K562 (cell line): ENCODE data around the gene CRADD. TPM values are rescaled to one million over a fixed set of nuclear protein-coding genes. Genes with fewer than 3 reads are reported as not detected.

Source experiments
- ATAC-seq: fragments of 200-7000 bp; cut with Tn5 transposase; 3 replicates; pipeline ENCODE4 v1.9.1; 2020; ENCODE audit warnings: moderate library complexity
- BruUV-seq: library from RNA; stranded (reverse); fragments of 400-500 nt; replicated peaks from 2 replicates; lab custom pipeline; 2021; lab: Mats Ljungman, UMichigan
- CTCF ChIA-PET: fragments of 300-600 bp; formaldehyde crosslinking; extraction: SDS; loops from one replicate; lab custom pipeline; 2021; ENCODE audit warnings: low intra/inter-chr PET ratio; lab: Yijun Ruan, JAX
- POLR2A ChIA-PET: fragments of 300-600, 350-650 bp; sonication (Branson Sonifier 250); formaldehyde crosslinking; extraction: SDS; loops from one replicate; lab custom pipeline; 2021; ENCODE audit warnings: antibody characterized with exemption, inconsistent platforms; lab: Yijun Ruan, JAX
- DNase-seq, 4 experiments: peaks; one replicate each; pipeline versions ENCODE4 v3.0.0 to v3.0.0-alpha.2; 2011 to 2018; ENCODE audit warnings: low spot score in 3 of 4, mixed read lengths in 3 of 4; ENCODE audit errors: extremely low read depth in 1 of 4
- FAIRE-seq: peaks from 2 replicates; lab custom pipeline; 2011; peaks lifted over from hg19 to GRCh38; lab: Jason Lieb, UNC
- H2AFZ ChIP-seq: 2 replicates; pipeline ENCODE4 v1.6.0; 2011; ENCODE audit warnings: low read depth, low read length, control low read depth, inconsistent platforms
- H3K27ac ChIP-seq: fragments of 200-600 bp; 3 replicates; pipeline ENCODE4 v1.8.0; 2011; ENCODE audit warnings: low read depth, mild to moderate bottlenecking, control low read depth, inconsistent platforms, low read length, moderate library complexity, mixed read lengths; ENCODE audit errors: extremely low read depth
- H3K27me3 ChIP-seq, 2 experiments: fragments of 300-600 bp in 1 of 2; 2 replicates in 1 of 2; 3 replicates in 1 of 2; pipeline versions ENCODE4 v1.6.0 to v1.8.0; 2011; ENCODE audit warnings: inconsistent platforms in 2 of 2, low read length in 2 of 2, mild to moderate bottlenecking in 1 of 2, mixed read lengths in 1 of 2, moderate library complexity in 1 of 2; ENCODE audit not compliant: control insufficient read depth in 2 of 2, insufficient read depth in 2 of 2
- H3K36me3 ChIP-seq: fragments of 300-600 bp; 3 replicates; pipeline ENCODE4 v1.8.0; 2011; ENCODE audit warnings: mild to moderate bottlenecking, low read length, inconsistent platforms; ENCODE audit not compliant: control insufficient read depth, insufficient read depth
- H3K4me1 ChIP-seq, 2 experiments: fragments of 200-600 bp in 1 of 2; replicated peaks in 1 of 2; 2 replicates in 1 of 2; 3 replicates in 1 of 2; pipeline versions ENCODE4 v1.5.1 to v1.8.0; 2011; ENCODE audit warnings: inconsistent platforms in 2 of 2, low read length in 2 of 2, mild to moderate bottlenecking in 1 of 2, mixed read lengths in 1 of 2, moderate library complexity in 1 of 2; ENCODE audit not compliant: control insufficient read depth in 2 of 2, insufficient read depth in 2 of 2
- H3K4me2 ChIP-seq: 2 replicates; pipeline ENCODE4 v1.6.1; 2011; ENCODE audit warnings: low read length, control low read depth, inconsistent platforms, mixed read lengths; ENCODE audit not compliant: insufficient read depth
- H3K4me3 ChIP-seq: fragments of 200-600 bp; sonication (generic), shearing (Covaris generic); 2 replicates; pipeline ENCODE4 v1.5.1; 2016; ENCODE audit warnings: control low read depth, inconsistent platforms
- H3K79me2 ChIP-seq: fragments of 200-600 bp; 3 replicates; pipeline ENCODE4 v1.8.0; 2011; ENCODE audit warnings: low read length, inconsistent platforms; ENCODE audit not compliant: control insufficient read depth, insufficient read depth
- H3K9ac ChIP-seq, 2 experiments: 2 replicates each; pipeline versions ENCODE4 v1.6.0 to v1.6.1; 2011; ENCODE audit warnings: low read depth in 2 of 2, low read length in 2 of 2, control low read depth in 1 of 2, inconsistent platforms in 1 of 2, mild to moderate bottlenecking in 1 of 2, mixed read lengths in 1 of 2; ENCODE audit not compliant: insufficient read depth in 1 of 2
- H3K9me1 ChIP-seq: one replicate; pipeline ENCODE4 v1.6.0; 2011; ENCODE audit warnings: inconsistent platforms, mild to moderate bottlenecking, low read length, moderate library complexity; ENCODE audit not compliant: control insufficient read depth, insufficient read depth
- H3K9me3 ChIP-seq: replicated peaks from 2 replicates; pipeline ENCODE4 v1.5.1; 2011; ENCODE audit warnings: low read depth, low read length, inconsistent platforms; ENCODE audit not compliant: control insufficient read depth, insufficient read depth
- H4K20me1 ChIP-seq: replicated peaks from 2 replicates; pipeline ENCODE4 v1.6.1; 2011; ENCODE audit warnings: low read length, inconsistent platforms, mixed read lengths; ENCODE audit not compliant: control insufficient read depth, insufficient read depth
- ARID1B ChIP-seq: fragments of 450-650 bp; IDR thresholded peaks from 2 replicates; pipeline ENCODE4 v1.6.1; 2016; ENCODE audit warnings: antibody characterized with exemption, mild to moderate bottlenecking, inconsistent platforms
- COPS2 ChIP-seq: fragments of 450-650 bp; conservative IDR thresholded peaks from 2 replicates; pipeline ENCODE4 v1.6.1; 2016; ENCODE audit warnings: mild to moderate bottlenecking, moderate library complexity
- NCOA4 ChIP-seq: fragments of 450-650 bp; IDR thresholded peaks from 2 replicates; pipeline ENCODE4 v1.6.1; 2018; ENCODE audit warnings: mild to moderate bottlenecking; ENCODE audit not compliant: partially characterized antibody
- NCOR1 ChIP-seq: fragments of 450-650 bp; IDR thresholded peaks from 2 replicates; pipeline ENCODE4 v1.6.1; 2016; ENCODE audit warnings: mild to moderate bottlenecking, moderate library complexity
- RAD51 ChIP-seq: fragments of 450-650 bp; IDR thresholded peaks from 2 replicates; pipeline ENCODE4 v1.7.1; 2016; ENCODE audit warnings: low read depth, mild to moderate bottlenecking, borderline replicate concordance
- SIRT6 ChIP-seq: IDR thresholded peaks from one replicate; pipeline ENCODE4 v1.6.1; 2012; ENCODE audit warnings: low read depth, mild to moderate bottlenecking, control low read depth, inconsistent platforms, low read length, moderate library complexity
- SMAD4 ChIP-seq: fragments of 250-450 bp; sonication (Bioruptor Pico); conservative IDR thresholded peaks from 2 replicates; pipeline ENCODE4 v1.8.0; 2021; ENCODE audit warnings: inconsistent platforms, mild to moderate bottlenecking, moderate library complexity
- SMARCA4 ChIP-seq: fragments of 450-650 bp; IDR thresholded peaks from 2 replicates; pipeline ENCODE4 v1.6.1; 2016
- SRSF1 ChIP-seq: fragments of 200-400 bp; formaldehyde crosslinking; IDR thresholded peaks from 2 replicates; pipeline ENCODE4 v1.6.1; 2017; ENCODE audit warnings: mild to moderate bottlenecking, low read depth, low read length, moderate library complexity
- TARDBP ChIP-seq: fragments of 450-650 bp; IDR thresholded peaks from 2 replicates; pipeline ENCODE4 v1.6.1; 2016
- ZNF232 ChIP-seq: sonication (generic); formaldehyde crosslinking; IDR thresholded peaks from 2 replicates; pipeline ENCODE4 v1.8.0; 2022; ENCODE audit warnings: mild to moderate bottlenecking, missing genetic modification reagents
- ZNF311 ChIP-seq: fragments of 250-450 bp; sonication (Bioruptor Pico); IDR thresholded peaks from 2 replicates; pipeline ENCODE4 v1.4.0; 2020; ENCODE audit warnings: mild to moderate bottlenecking, moderate library complexity
- ZNF354B ChIP-seq: fragments of 250-450 bp; sonication (Bioruptor Pico); IDR thresholded peaks from 2 replicates; pipeline ENCODE4 v1.4.0; 2020
- ZNF507 ChIP-seq: conservative IDR thresholded peaks from 2 replicates; pipeline ENCODE4 v1.6.1; 2017; ENCODE audit warnings: missing genetic modification characterization, missing compliant biosample characterization
- ZNF76 ChIP-seq: fragments of 250-450 bp; sonication (Bioruptor Pico); IDR thresholded peaks from 2 replicates; pipeline ENCODE4 v1.4.0; 2020; ENCODE audit warnings: mild to moderate bottlenecking, moderate library complexity, borderline replicate concordance
- ZNF830 ChIP-seq: fragments of 250-450 bp; sonication (Bioruptor Pico); IDR thresholded peaks from 2 replicates; pipeline ENCODE4 v1.5.0; 2021; ENCODE audit warnings: mild to moderate bottlenecking
- in situ Hi-C: fragments of 300-500 bp; cut with MboI; formaldehyde crosslinking; loops from 4 replicates; pipeline ENCODE4 v1.15.0; 2018; ENCODE audit warnings: inconsistent platforms, mixed read lengths
- intact Hi-C: fragments of 100-400 bp; cut with micrococcal nuclease; formaldehyde crosslinking; loops from 2 replicates; pipeline ENCODE4 v1.14.2; 2022
- polyA plus RNA-seq, 8 experiments: library from polyadenylated mRNA; depleted of rRNA in 4 of 8; stranded (reverse) in 5 of 8; unstranded in 3 of 8; fragments of >200 nt; fragmentation: Nextera tagmentation in 2 of 8; fragmentation: Illumina TruSeq in 1 of 8; extraction: Ambion mirVana in 2 of 8; extraction: Trizol in 1 of 8; gene quantifications; 2 replicates each; pipeline versions ENCODE4 v1.2.1 to v1.2.3, GENCODE V29; 2011 to 2014; ENCODE audit warnings: inconsistent platforms in 1 of 8, missing spikeins in 1 of 8
- total RNA-seq, 7 experiments: library from RNA; depleted of rRNA in 6 of 7; stranded (reverse); fragments of >200 nt in 6 of 7; fragmentation: Illumina TruSeq in 2 of 7; extraction: Trizol in 2 of 7; gene quantifications; 2 replicates each; pipeline versions ENCODE4 v1.2.1 to v1.2.3, GENCODE V29; 2011 to 2021; ENCODE audit warnings: low replicate concordance in 1 of 7

The CRADD gene
- total and polyA plus RNA-seq, 9 of the 15 experiments (the other 6 are each of a cell fraction or from before 2014, with no cell fraction given): 20.5 to 41.1 (median 25.9) TPM

GRCh38 chr12:93913845-93914244 is 236.7 kb downstream of the CRADD start:
- FAIRE-seq: no peak
- no peak for TF ChIP-seq ZNF232 (CRISPR knock-in tag)
- no peak for TF ChIP-seq NCOR1
- TF ChIP-seq ZNF311 (CRISPR knock-in tag): no peak
- no peak for TF ChIP-seq NCOA4
- no peak for TF ChIP-seq SMAD4
- no peak for TF ChIP-seq SMARCA4
- no peak for TF ChIP-seq SIRT6
- TF ChIP-seq COPS2: no peak
- no peak for TF ChIP-seq TARDBP
- no peak for TF ChIP-seq ZNF507 (tag)
- TF ChIP-seq RAD51: no peak
- TF ChIP-seq SRSF1: no peak
- no peak for TF ChIP-seq ARID1B
- no peak for TF ChIP-seq ZNF76
- TF ChIP-seq ZNF354B (CRISPR knock-in tag): no peak
- TF ChIP-seq ZNF830 (CRISPR knock-in tag): no peak
- ChIA-PET POLR2A (no interaction called here), CTCF (no interaction called here)
- Histone ChIP-seq H3K4me2 (no peak overlapping the region), H3K27me3 (no peaks in the 10 kb centered on the region), H2AFZ (no peak overlapping the region), H3K36me3 (no peaks in the 10 kb centered on the region), H3K4me1 (peaks cover 0 to 18% of the 10 kb centered on the region in 2 experiments; a peak in 3 of 5 replicates), H3K27ac (no peak overlapping the region), H4K20me1 (no peaks in the 10 kb centered on the region), H3K79me2 (no peaks in the 10 kb centered on the region), H3K9me3 (no peaks in the 10 kb centered on the region), H3K9ac (no peak overlapping the region), H3K9me1 (no peaks in the 10 kb centered on the region), H3K4me3 (no peak overlapping the region)
- DNase-seq: no peak
- in situ Hi-C loops: no loop called here
- ATAC-seq: no peak
- no TSS peak for BruUV-seq
- intact Hi-C loops: no loop called here
